Heart left ventricle (tissue), 16 donors: Measurements from ENCODE around the gene NR4A1. TPM values are rescaled to one million over a fixed set of nuclear protein-coding genes. Genes with fewer than 3 reads are reported as not detected.

ENCODE experiments used
- ATAC-seq, 4 donors: fragments of 200-7000 bp; cut with Tn5 transposase; one replicate each; pipeline ENCODE4 v1.9.1; 2020 to 2022; ENCODE audit warnings: moderate library complexity in 4 of 4, mild to moderate bottlenecking in 3 of 4, moderate number of reproducible peaks in 1 of 4
- DNase-seq, 5 donors: peaks; one replicate each; pipeline ENCODE4 v3.0.0-alpha.2; 2020
- H3K27ac ChIP-seq, 12 donors: fragments of 200-600 bp; sonication (generic) in 4 of 12; one replicate each; pipeline versions ENCODE4 v1.5.0 to v1.8.0; 2016 to 2022; ENCODE audit warnings: mild to moderate bottlenecking in 2 of 12
- H3K27me3 ChIP-seq, 9 donors: fragments of 200-600 bp; sonication (generic) in 2 of 9; one replicate each; pipeline versions ENCODE4 v1.5.1 to v1.8.0; 2016 to 2022; ENCODE audit warnings: mild to moderate bottlenecking in 3 of 9
- H3K36me3 ChIP-seq, 9 donors: fragments of 200-600 bp; sonication (generic) in 2 of 9; one replicate each; pipeline versions ENCODE4 v1.5.0 to v1.8.0; 2018 to 2022; ENCODE audit warnings: mild to moderate bottlenecking in 2 of 9
- H3K4me1 ChIP-seq, 12 donors: fragments of 200-600 bp; sonication (generic) in 4 of 12; one replicate each; pipeline versions ENCODE4 v1.5.0 to v1.8.0; 2016 to 2022; ENCODE audit warnings: mild to moderate bottlenecking in 3 of 12
- H3K4me3 ChIP-seq, 12 donors: fragments of 200-600 bp; sonication (generic) in 4 of 12; one replicate each; pipeline versions ENCODE4 v1.5.0 to v1.8.0; 2017 to 2022; ENCODE audit warnings: mild to moderate bottlenecking in 9 of 12, moderate library complexity in 4 of 12
- H3K9me3 ChIP-seq, 12 donors: fragments of 200-600 bp; sonication (generic) in 4 of 12; one replicate each; pipeline versions ENCODE4 v1.5.0 to v1.8.0; 2016 to 2022; ENCODE audit warnings: mild to moderate bottlenecking in 1 of 12
- POLR2A ChIP-seq, 2 donors: fragments of 450-650 bp; IDR thresholded peaks; one replicate each; pipeline ENCODE4 v1.6.1; 2017; ENCODE audit warnings: antibody characterized with exemption in 2 of 2, mild to moderate bottlenecking in 2 of 2, moderate library complexity in 2 of 2
- WGBS, 4 donors: extraction: QIAGEN DNeasy Blood & Tissue Kit in 2 of 4; methylation state at CpG; one replicate each; pipeline versions ENCODE4 v1.1.5 to v1.1.7; 2013 to 2018; 5-methylcytosine and 5-hydroxymethylcytosine counted together
- intact Hi-C, 10 donors: fragments of 100-400 bp; cut with DNase I; formaldehyde crosslinking; loops; one replicate each; pipeline versions ENCODE4 v1.11.1 to v1.14.2; 2022
- polyA plus RNA-seq, 2 donors: library from polyadenylated mRNA; stranded (reverse); fragments of 200-250 nt; gene quantifications; one replicate each; pipeline ENCODE4 v1.2.3, GENCODE V29; 2013
- total RNA-seq, 9 donors: library from RNA; depleted of rRNA in 2 of 9; stranded (reverse); fragments of >200 nt in 2 of 9; fragmentation: NEBNext Ultra II Directional in 3 of 9; extraction: Animal tissue kit (Norgen Biotek cat#: 25700) in 3 of 9; gene quantifications; one replicate each; pipeline versions ENCODE4 v1.1.0 to v1.2.4, GENCODE V29; 2016 to 2023
- TF ChIP-seq, protein P1 (sequence below), 12 donors: fragments of 200-600 bp; sonication (generic) in 4 of 12; IDR thresholded peaks; one replicate each; pipeline versions ENCODE4 v1.5.0 to v1.8.0; 2018 to 2022; ENCODE audit warnings: antibody characterized with exemption in 12 of 12, mild to moderate bottlenecking in 5 of 12
- donor health status: ischemic (EF 13 %, LVEDD 7.1; RV severe dilation, severe dysfunction).
- donor health status: healthy with polysubstance abuse.
- donor health status: DM: no; HTN: yes; CAD: no.
- donor health status: DM: no; HTN: no; CAD: no.
- donor health status: ischemic (EF 25% LVEDD 6.9; RV normal size, moderate dysfunction).
- donor health status: ischemic (EF 25% LVEDD 5.7; RV mildly dilated, moderate dysfunction).
- donor health status: healthy.
- donor health status: DM: yes; HTN: yes; CAD: no.
- donor health status: ischemic (EF 35%, LVEDD 5.7; RV mildly dilated, moderate dysfunction).
- donor health status: nonischemic (EF 11% LVEDD 7.7; RV severe dilation, severe dysfunction).
- donor health status: DM: yes; HTN: yes; CAD: no.
- donor health status: PGD.
- donor health status: ischemic (EF 29% LVEDD 5.4; RV normal size, mild dysfunction).
- donor health status: nonischemic (EF 23%, LVEDD 6.1; RV moderate dilation, normal function).

NR4A1 gene
- total and polyA plus RNA-seq, 11 donors = 22.0 to 140 (median 46.0) TPM

GRCh38 chr12:52079576-52080402, 28.5 kb downstream of the NR4A1 start, which contains the start of gene SMIM41:
Gene SMIM41 (plus strand): TSS chr12:52079704. CDS start chr12:52079780, 76 bp downstream.
- no peaks in the 10 kb centered on the region for H3K9me3 ChIP-seq

DNA sequence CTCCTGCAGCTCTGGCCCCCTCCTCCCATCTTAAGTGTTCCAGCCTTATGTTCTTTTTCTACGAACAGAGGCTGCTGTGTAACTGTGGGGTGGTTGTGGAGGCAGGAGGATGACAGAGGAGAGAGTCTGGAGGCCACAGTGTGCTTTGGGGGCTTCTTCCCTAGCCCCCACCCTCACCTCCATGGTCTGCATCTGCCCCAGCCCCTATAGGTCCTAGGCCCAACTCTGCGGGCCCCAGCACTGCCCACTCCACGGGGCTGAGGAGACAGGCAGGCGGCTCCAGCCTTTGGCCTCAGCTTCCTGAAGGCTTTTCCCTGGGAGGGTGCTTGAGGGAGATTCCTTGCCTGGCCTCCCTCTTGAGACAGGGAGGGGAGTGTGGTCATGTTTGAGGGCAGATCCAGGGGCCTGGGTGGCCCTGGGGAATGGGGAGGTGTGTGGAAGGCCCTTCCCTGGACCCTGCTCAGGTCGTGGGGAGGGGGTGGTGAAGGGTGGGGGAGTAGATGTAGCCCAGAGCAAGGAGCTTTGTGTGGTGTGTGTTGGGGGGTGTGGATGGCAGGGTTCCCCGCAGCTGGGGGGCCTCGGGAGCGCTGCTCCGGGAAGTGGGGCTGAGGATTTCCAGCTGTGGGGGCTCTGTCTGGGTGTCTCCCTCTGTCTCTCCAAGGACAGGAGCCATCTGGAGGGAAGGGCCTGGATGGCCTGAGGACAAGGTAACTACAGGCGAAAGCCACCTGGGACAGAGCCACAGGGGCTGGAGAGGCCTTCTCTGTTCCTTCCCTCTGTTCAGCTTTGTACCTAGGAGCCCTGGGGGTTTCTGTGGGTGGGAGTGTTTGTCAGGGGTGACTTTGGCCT, 29.4 kb downstream of the NR4A1 start:
- H3K4me1 ChIP-seq = peaks cover 6 to 37% (median 27%) of the 10 kb centered on the region in 12 donors
- intact Hi-C loops = loop anchor here in 6 of 10 donors (5.0 to 10.0 kb wide), 5 partner anchors 42 to 186 kb away; partner anchors contain the start of genes ACVRL1 (in 1 of the 6) and TAMALIN (in 1 of the 6)
- peak overlapping the region in 9 of 12 donors; percentile 10 to 53 (median 40) for H3K4me3 ChIP-seq
- peaks cover 0 to 34% (median 26%) of the 10 kb centered on the region in 9 donors for H3K36me3 ChIP-seq
- H3K27me3 ChIP-seq = no peaks in the 10 kb centered on the region
- peak in 1 of 4 donors; percentile 4 for ATAC-seq
- WGBS, 4 donors = 74 to 78% (median 78%) methylated on average over 7 to 10 of the region's 10 CpGs
- no peaks in the 10 kb centered on the region for H3K9me3 ChIP-seq
- TF ChIP-seq, protein P1, sequence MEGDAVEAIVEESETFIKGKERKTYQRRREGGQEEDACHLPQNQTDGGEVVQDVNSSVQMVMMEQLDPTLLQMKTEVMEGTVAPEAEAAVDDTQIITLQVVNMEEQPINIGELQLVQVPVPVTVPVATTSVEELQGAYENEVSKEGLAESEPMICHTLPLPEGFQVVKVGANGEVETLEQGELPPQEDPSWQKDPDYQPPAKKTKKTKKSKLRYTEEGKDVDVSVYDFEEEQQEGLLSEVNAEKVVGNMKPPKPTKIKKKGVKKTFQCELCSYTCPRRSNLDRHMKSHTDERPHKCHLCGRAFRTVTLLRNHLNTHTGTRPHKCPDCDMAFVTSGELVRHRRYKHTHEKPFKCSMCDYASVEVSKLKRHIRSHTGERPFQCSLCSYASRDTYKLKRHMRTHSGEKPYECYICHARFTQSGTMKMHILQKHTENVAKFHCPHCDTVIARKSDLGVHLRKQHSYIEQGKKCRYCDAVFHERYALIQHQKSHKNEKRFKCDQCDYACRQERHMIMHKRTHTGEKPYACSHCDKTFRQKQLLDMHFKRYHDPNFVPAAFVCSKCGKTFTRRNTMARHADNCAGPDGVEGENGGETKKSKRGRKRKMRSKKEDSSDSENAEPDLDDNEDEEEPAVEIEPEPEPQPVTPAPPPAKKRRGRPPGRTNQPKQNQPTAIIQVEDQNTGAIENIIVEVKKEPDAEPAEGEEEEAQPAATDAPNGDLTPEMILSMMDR (IDR thresholded peaks at IDR 0.05) = no peak
- no peak for TF ChIP-seq POLR2A (IDR thresholded peaks at IDR 0.05)
- peak overlapping the region in 11 of 12 donors; percentile 46 to 89 (median 72) for H3K27ac ChIP-seq
- DNase-seq = peak in 1 of 5 donors; percentile 30

More at GRCh38 chr12:52079576-52080402, 28.5 kb downstream of the NR4A1 start, which contains the start of gene SMIM41:
- peak within 1 kb of the TSS in 8 of 12 donors; percentile 46 to 89 (median 74) for H3K27ac ChIP-seq
- ATAC-seq (peak in 2 of 4 donors; percentile 16 to 20), DNase-seq (peak in 1 of 5 donors; percentile 62)
- H3K36me3 ChIP-seq = peaks cover 0 to 43% (median 34%) of the 10 kb centered on the region in 9 donors
- WGBS, 4 donors = 58 to 78% (median 75%) methylated on average over 28 to 87 of the region's 87 CpGs
- H3K27me3 ChIP-seq = no peaks in the 10 kb centered on the region
- peaks cover 6 to 40% (median 31%) of the 10 kb centered on the region in 12 donors for H3K4me1 ChIP-seq
- peak within 1 kb of the TSS in 9 of 12 donors; percentile 15 to 53 (median 40) for H3K4me3 ChIP-seq
- intact Hi-C loops = loop anchor here in 6 of 10 donors (5.0 to 10.0 kb wide), 5 partner anchors 43 to 185 kb away; partner anchors contain the start of genes ACVRL1 (in 1 of the 6) and TAMALIN (in 1 of the 6)
- no peak for TF ChIP-seq POLR2A (IDR thresholded peaks at IDR 0.05)
- TF ChIP-seq, protein P1 (IDR thresholded peaks at IDR 0.05) = no peak

DNA sequence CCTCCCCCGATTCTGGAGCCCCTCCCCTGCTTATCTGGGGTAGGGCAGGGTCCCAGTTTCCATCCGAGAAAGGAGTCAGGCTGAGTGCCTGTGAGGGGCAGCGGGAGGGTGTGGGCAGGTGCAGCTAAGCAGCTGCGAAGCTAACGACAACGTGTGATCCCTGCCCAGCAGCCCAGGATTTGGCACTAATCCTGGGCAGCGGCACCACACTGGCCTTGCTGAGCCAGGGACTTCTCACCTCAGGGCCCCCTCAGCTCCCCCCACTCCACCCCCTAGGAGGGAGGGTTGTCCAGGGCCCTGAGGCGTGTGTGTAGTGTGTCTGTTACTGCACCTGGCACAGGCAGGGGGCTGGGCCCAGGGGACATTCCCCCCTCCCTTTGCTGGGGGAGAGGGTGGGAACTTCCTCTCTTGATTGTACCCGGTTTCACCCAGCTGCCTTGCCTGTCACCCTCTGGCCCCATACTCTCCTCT, 30.1 kb downstream of the NR4A1 start:
- Histone ChIP-seq H3K27me3 (no peaks in the 10 kb centered on the region), H3K4me1 (peaks cover 6 to 37% (median 27%) of the 10 kb centered on the region in 12 donors), H3K36me3 (peaks cover 0 to 29% (median 21%) of the 10 kb centered on the region in 9 donors), H3K4me3 (peak overlapping the region in 9 of 12 donors; percentile 4 to 53 (median 37)), H3K27ac (peak overlapping the region; percentile 46 to 89 (median 71)), H3K9me3 (no peaks in the 10 kb centered on the region)
- TF ChIP-seq, protein P1 (IDR thresholded peaks at IDR 0.05) = no peak
- no peak for TF ChIP-seq POLR2A (IDR thresholded peaks at IDR 0.05)
- peak in 1 of 5 donors; percentile 37 for DNase-seq
- ATAC-seq = peak in 2 of 4 donors; percentile 12 to 19
- intact Hi-C loops = loop anchor here in 6 of 10 donors (5.0 to 10.0 kb wide), 5 partner anchors 41 to 186 kb away; partner anchors contain the start of genes ACVRL1 (in 1 of the 6) and TAMALIN (in 1 of the 6)
- 42 to 68% (median 47%) methylated on average over 2 to 9 of the region's 9 CpGs for WGBS, 4 donors
